Astrocyte of the spinal cord (primary cell): Measurements from ENCODE around the gene ADPRH.

Experiments
- DNase-seq: peaks from one replicate; pipeline ENCODE4 v3.0.0; 2011; ENCODE audit warnings: low read depth, low spot score
- H3K4me3 ChIP-seq: 2 replicates; pipeline ENCODE4 v1.5.1; 2011; ENCODE audit warnings: low read depth, mild to moderate bottlenecking, low read length, moderate library complexity
- CTCF ChIP-seq: IDR thresholded peaks from 2 replicates; pipeline ENCODE4 v1.5.1; 2012; ENCODE audit warnings: low read depth, mild to moderate bottlenecking, low read length, inconsistent platforms
- in situ Hi-C: cut with HindIII; loops from 2 replicates; pipeline ENCODE4 v1.10.0; 2017; ENCODE audit warnings: low sequenced_read_pairs

Gene ADPRH

GRCh38 chr3:119624002-119624720, 44.9 kb downstream of the ADPRH start:
- no peak overlapping the region for H3K4me3 ChIP-seq
- DNase-seq: no peak
- in situ Hi-C loops: no loop called here
- no peak for TF ChIP-seq CTCF

GRCh38 chr3:119625451-119626153, 46.3 kb downstream of the ADPRH start:
- TF ChIP-seq CTCF: no peak
- DNase-seq: no peak
- H3K4me3 ChIP-seq: no peak overlapping the region
- in situ Hi-C loops: no loop called here

- in situ Hi-C loops: no loop called here
- no peak for TF ChIP-seq CTCF
- no peak for DNase-seq
- no peak overlapping the region for H3K4me3 ChIP-seq
Observed at GRCh38 chr3:119626196-119626595, 46.9 kb downstream of the ADPRH start.

- no peak for DNase-seq
- no peak for TF ChIP-seq CTCF
- no peak overlapping the region for H3K4me3 ChIP-seq
- in situ Hi-C loops: no loop called here
Observed at GRCh38 chr3:119627461-119627860, 48.2 kb downstream of the ADPRH start.

GRCh38 chr3:119628390-119628789, 49.1 kb downstream of the ADPRH start:
- in situ Hi-C loops: no loop called here
- no peak for TF ChIP-seq CTCF
- no peak for DNase-seq
- no peak overlapping the region for H3K4me3 ChIP-seq

GRCh38 chr3:119628816-119629445, 49.6 kb downstream of the ADPRH start:
- no peak for TF ChIP-seq CTCF
- DNase-seq: peak; percentile 29
- in situ Hi-C loops: no loop called here
- H3K4me3 ChIP-seq: no peak overlapping the region
